HG03442 (cell line): ENCODE data around the gene DMRT2.

Source experiments
- ATAC-seq: cut with Tn5 transposase; IDR thresholded peaks from one replicate; pipeline ENCODE4 v1.9.1; 2021; ENCODE audit warnings: mild to moderate bottlenecking, moderate library complexity; ENCODE audit not compliant: unreplicated experiment

Gene DMRT2

GRCh38 chr9:1086517-1086916, 36.4 kb downstream of the DMRT2 start:
- no peak for ATAC-seq

DNA sequence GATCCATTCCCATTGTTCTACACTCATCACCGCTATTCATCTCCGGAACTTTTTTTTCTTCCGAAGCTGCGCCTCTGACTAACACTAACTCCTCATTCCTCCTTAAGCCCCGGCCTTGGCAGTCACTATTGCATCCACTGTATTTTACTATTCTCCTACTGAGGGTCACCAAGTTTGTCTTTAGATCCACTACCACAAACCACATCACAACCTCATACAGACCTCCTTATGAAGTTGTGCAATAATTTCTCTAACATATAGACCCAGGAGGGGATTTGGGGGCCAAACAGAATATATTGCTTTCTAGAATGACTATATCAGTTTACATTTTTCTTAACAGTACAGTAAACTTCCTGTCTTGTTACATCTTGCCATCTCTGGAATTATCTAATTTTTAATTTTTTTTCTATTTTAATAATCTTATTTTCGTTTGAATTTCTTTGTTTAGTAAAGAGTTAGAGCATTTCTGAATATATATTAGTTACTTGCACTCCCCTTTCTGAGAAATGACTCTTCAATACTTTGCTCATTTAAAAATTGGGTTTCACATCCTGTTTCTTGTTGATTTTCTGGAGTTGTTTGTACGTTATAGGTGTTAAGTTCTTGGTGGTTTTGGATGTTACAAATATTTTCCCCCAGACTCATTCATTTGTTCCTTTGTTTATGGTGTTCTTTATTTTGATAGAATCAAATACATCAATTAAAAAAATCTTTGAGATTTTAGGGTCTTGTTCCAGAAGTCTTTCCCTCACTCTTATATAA, 37.1 kb downstream of the DMRT2 start:
- ATAC-seq: peak; percentile 54

- no peak for ATAC-seq
Measured at GRCh38 chr9:1094749-1095148, 44.6 kb downstream of the DMRT2 start.

DNA sequence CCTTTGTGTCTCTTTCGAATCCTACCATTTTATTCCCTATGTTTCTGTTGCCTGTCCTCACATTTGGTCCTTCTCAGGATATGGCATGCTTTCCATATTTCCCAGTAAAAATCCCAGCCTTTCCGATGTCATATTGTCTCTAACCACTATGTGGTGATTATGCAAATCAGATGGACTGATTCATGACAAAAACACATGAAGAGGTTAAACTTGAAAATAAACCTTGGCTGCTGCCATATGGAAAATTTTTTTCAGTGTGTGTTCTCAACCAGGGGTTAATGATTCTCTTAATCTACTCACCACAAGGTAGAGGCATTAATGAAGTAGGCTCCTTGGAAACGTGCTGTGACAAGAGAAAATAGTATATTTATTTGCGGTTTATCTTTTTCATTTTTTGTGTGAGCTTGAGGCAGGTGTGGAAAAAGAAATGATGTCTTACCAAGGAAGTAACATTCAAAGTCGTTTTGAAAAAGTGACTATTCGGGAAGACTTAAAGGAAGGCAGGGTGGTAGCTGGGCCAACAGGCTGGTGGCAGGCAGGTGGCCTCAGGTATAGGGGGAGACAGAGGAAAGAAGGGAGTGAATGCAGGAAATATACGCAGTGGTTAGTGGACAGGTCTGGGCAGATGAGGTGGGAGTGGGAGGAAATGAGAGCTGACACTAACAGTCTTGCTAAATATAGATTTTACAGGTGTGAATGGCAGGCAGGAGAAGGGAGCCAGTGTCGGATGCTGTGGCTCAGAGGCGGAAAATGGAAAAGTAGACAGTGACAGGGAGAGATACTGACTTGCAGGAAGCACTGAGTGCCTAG, 46.2 kb downstream of the DMRT2 start:
- no peak for ATAC-seq

DNA sequence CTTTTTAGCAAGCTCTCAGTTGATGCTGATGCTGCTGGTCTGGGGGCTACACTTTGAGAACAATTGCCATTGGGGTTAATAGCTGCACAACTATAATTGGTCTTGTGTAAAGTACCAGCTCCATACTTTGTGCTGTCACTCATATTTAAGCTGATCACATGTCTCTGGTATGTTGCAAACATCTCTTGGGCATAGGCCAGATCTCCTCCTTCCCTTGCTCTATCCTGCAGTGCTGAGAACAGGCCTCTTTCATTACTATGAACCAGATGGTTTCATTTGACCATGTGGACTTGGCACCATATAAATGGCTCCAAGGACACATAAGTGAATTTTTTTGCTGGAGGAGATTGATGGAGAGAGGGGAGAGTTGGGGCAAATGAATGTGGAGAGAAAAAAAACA, 48.4 kb downstream of the DMRT2 start:
- ATAC-seq: no peak

DNA sequence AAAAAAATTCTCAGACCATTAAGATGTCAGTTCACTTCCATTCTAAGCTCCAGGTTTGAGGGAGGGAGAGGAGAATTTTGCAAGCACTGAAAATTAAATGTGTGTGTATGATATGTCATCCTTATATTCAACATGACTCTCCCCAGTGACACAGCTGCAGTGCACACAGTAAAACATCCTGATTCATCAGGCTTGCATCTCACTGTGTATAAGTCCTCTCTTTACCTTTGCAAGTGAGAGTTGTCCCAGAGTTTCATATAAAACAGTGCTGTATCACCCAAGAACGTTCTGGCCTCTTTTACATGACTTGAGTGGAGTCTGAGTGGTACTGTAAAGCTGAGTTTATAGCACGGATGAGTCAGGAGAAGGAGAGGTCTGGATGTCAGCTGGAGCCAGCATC, 50.0 kb downstream of the DMRT2 start:
- ATAC-seq: no peak

- ATAC-seq: no peak
Measured at GRCh38 chr9:1100945-1101344, 50.8 kb downstream of the DMRT2 start.

DNA sequence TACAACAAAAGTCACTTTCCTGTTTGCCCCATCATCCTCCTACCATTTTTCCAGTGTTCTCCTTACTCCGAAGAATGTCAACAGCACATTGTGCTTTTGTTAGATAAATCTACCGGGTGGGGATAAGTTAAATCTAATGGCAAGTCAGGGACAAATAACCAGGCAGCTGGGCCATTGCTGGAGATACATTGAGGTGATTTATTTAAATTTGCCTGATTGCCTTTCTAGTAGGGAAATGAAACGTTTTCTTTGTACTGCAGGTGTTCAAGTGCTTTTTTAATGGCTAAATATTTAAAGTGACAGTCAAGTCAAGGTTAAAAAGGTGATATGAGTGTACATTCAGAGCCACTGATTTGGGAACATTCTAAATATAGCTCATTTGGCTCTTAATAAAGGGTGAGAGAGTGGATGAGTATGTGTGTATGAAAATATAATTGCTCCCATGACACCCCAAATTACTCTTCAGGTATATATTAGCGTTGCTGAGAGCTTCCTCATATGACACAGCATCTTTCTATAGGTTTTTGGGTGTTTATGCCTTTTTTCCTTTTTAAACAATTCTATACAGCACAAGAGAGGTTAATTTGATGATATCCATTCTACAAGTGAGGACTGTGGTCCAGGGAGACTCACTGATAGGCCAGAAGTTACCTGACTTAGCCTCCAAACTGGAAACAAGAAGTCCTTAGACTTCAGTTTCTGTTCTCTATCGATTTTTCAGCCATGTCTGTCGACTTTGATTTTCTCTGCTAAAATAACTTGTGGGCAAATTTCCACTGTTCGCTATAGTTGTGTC, 51.9 kb downstream of the DMRT2 start:
- ATAC-seq: no peak

GRCh38 chr9:1102642-1102970, 52.4 kb downstream of the DMRT2 start:
- no peak for ATAC-seq
